GM10847 (cell line): ENCODE results near the gene ATP23.

Source experiments
- POLR2A ChIP-seq: IDR thresholded peaks from 2 replicates; pipeline ENCODE4 v1.6.1; 2011; ENCODE audit not compliant: insufficient read length; ENCODE audit errors: extremely low read depth

Gene ATP23

GRCh38 chr12:57939291-57939690 lies 2.1 kb upstream of the ATP23 start:
- no peak for TF ChIP-seq POLR2A

- no peak for TF ChIP-seq POLR2A
Observed at GRCh38 chr12:57940052-57940914, 1.1 kb upstream of the ATP23 start.

GRCh38 chr12:57940915-57941164 lies 527 bp upstream of the ATP23 start:
- no peak for TF ChIP-seq POLR2A

GRCh38 chr12:57943438-57944080 lies 2.2 kb downstream of the ATP23 start:
- no peak for TF ChIP-seq POLR2A

- TF ChIP-seq POLR2A, result no peak
Observed at GRCh38 chr12:57944313-57945023, 3.1 kb downstream of the ATP23 start.

- TF ChIP-seq POLR2A, result no peak
Observed at GRCh38 chr12:57952766-57953165, 11.4 kb downstream of the ATP23 start.

- no peak for TF ChIP-seq POLR2A
Observed at GRCh38 chr12:57954768-57955167, 13.4 kb downstream of the ATP23 start.

GRCh38 chr12:57958061-57958657 lies 16.8 kb downstream of the ATP23 start:
- no peak for TF ChIP-seq POLR2A

GRCh38 chr12:57964421-57964820 lies 23.1 kb downstream of the ATP23 start:
- TF ChIP-seq POLR2A, result no peak

- no peak for TF ChIP-seq POLR2A
Observed at GRCh38 chr12:57965766-57966165, 24.4 kb downstream of the ATP23 start.

GRCh38 chr12:57966536-57966935 lies 25.2 kb downstream of the ATP23 start:
- no peak for TF ChIP-seq POLR2A

GRCh38 chr12:57983146-57983857 lies 41.9 kb downstream of the ATP23 start:
- TF ChIP-seq POLR2A, result no peak

- TF ChIP-seq POLR2A, result no peak
Observed at GRCh38 chr12:57983858-57984505, 42.6 kb downstream of the ATP23 start.

GRCh38 chr12:57984629-57985151 lies 43.3 kb downstream of the ATP23 start:
- TF ChIP-seq POLR2A, result no peak
